ENCODE measurements around the gene LSM3. TPM values are rescaled to one million over a fixed set of nuclear protein-coding genes. Genes with fewer than 3 reads are reported as not detected.

Gene LSM3
- total RNA-seq, 1 experiment from 2014 or later: 17.7 TPM

GRCh38 chr3:14143271-14144225, 35.1 kb upstream of the LSM3 start:
- H3K4me3 Mint-ChIP-seq (ENCODE audit: low read depth, unreplicated experiment): no peak overlapping the region
- H3K4me1 Mint-ChIP-seq (ENCODE audit: low read depth, unreplicated experiment): peaks cover 17% of the 10 kb centered on the region
- no TSS peak for BruUV-seq (replicated peaks)
- CTCF ChIA-PET: interaction anchor here (0.5 to 2.0 kb wide), 3 partner anchors 18 to 263 kb away, joined by 5 to 8 read pairs (median 8); partner anchors contain the start of genes CHCHD4 and TMEM43
- no peak for TF ChIP-seq CTCF (IDR thresholded peaks at IDR 0.05; ENCODE audit: unreplicated experiment)
- H3K36me3 Mint-ChIP-seq (ENCODE audit: insufficient read depth, unreplicated experiment): peaks cover 51% of the 10 kb centered on the region
- H3K27ac Mint-ChIP-seq (ENCODE audit: unreplicated experiment): peak overlapping the region; percentile 94
- peak; percentile 34 for DNase-seq
- intact Hi-C loops (cut with micrococcal nuclease; ENCODE audit: unreplicated experiment): loop anchor here (2.0 kb wide), 1 partner anchor 35 kb away; the partner anchor contains the start of genes LSM3 and XPC
- no peaks in the 10 kb centered on the region for H3K27me3 Mint-ChIP-seq (ENCODE audit: unreplicated experiment)
- H3K9me3 Mint-ChIP-seq (ENCODE audit: low read depth, unreplicated experiment): no peaks in the 10 kb centered on the region

GRCh38 chr3:14144423-14145075, 34.1 kb upstream of the LSM3 start:
- H3K27me3 Mint-ChIP-seq (ENCODE audit: unreplicated experiment): no peaks in the 10 kb centered on the region
- no peaks in the 10 kb centered on the region for H3K9me3 Mint-ChIP-seq (ENCODE audit: low read depth, unreplicated experiment)
- intact Hi-C loops (cut with micrococcal nuclease; ENCODE audit: unreplicated experiment): loop anchor here (2.0 kb wide), 1 partner anchor 34 kb away; the partner anchor contains the start of genes LSM3 and XPC
- DNase-seq: peak; percentile 74
- H3K27ac Mint-ChIP-seq (ENCODE audit: unreplicated experiment): peak overlapping the region; percentile 94
- BruUV-seq (replicated peaks): no TSS peak
- H3K36me3 Mint-ChIP-seq (ENCODE audit: insufficient read depth, unreplicated experiment): peaks cover 47% of the 10 kb centered on the region
- TF ChIP-seq CTCF (IDR thresholded peaks at IDR 0.05; ENCODE audit: unreplicated experiment): no peak
- CTCF ChIA-PET: interaction anchor here (0.7 to 2.0 kb wide), 4 partner anchors 19 to 248 kb away, joined by 3 to 8 read pairs (median 6); partner anchors contain the start of genes CHCHD4 and TMEM43
- H3K4me1 Mint-ChIP-seq (ENCODE audit: low read depth, unreplicated experiment): peaks cover 17% of the 10 kb centered on the region
- peak overlapping the region; percentile 27 for H3K4me3 Mint-ChIP-seq (ENCODE audit: low read depth, unreplicated experiment)

GRCh38 chr3:14145236-14145635, 33.4 kb upstream of the LSM3 start:
- CTCF ChIA-PET: interaction anchor here (0.7 to 2.0 kb wide), 3 partner anchors 30 to 249 kb away, joined by 3 to 8 read pairs (median 3); no protein-coding TSS in a partner anchor
- Mint-ChIP-seq H3K27ac (ENCODE audit: unreplicated experiment) (peak overlapping the region; percentile 94), H3K4me3 (ENCODE audit: low read depth, unreplicated experiment) (no peak overlapping the region), H3K4me1 (ENCODE audit: low read depth, unreplicated experiment) (peaks cover 17% of the 10 kb centered on the region), H3K27me3 (ENCODE audit: unreplicated experiment) (no peaks in the 10 kb centered on the region), H3K9me3 (ENCODE audit: low read depth, unreplicated experiment) (no peaks in the 10 kb centered on the region), H3K36me3 (ENCODE audit: insufficient read depth, unreplicated experiment) (peaks cover 47% of the 10 kb centered on the region)
- no TSS peak for BruUV-seq (replicated peaks)
- intact Hi-C loops (cut with micrococcal nuclease; ENCODE audit: unreplicated experiment): loop anchor here (2.0 kb wide), 1 partner anchor 34 kb away; the partner anchor contains the start of genes LSM3 and XPC
- DNase-seq: no peak
- TF ChIP-seq CTCF (IDR thresholded peaks at IDR 0.05; ENCODE audit: unreplicated experiment): no peak

GRCh38 chr3:14145670-14146380, 32.8 kb upstream of the LSM3 start:
- CTCF ChIA-PET: interaction anchor here (2.0 kb wide), 1 partner anchor 250 kb away, joined by 8 read pairs; no protein-coding TSS in a partner anchor
- H3K9me3 Mint-ChIP-seq (ENCODE audit: low read depth, unreplicated experiment): no peaks in the 10 kb centered on the region
- no peak overlapping the region for H3K4me3 Mint-ChIP-seq (ENCODE audit: low read depth, unreplicated experiment)
- no peak for TF ChIP-seq CTCF (IDR thresholded peaks at IDR 0.05; ENCODE audit: unreplicated experiment)
- H3K36me3 Mint-ChIP-seq (ENCODE audit: insufficient read depth, unreplicated experiment): peaks cover 53% of the 10 kb centered on the region
- no peaks in the 10 kb centered on the region for H3K27me3 Mint-ChIP-seq (ENCODE audit: unreplicated experiment)
- DNase-seq: no peak
- no TSS peak for BruUV-seq (replicated peaks)
- H3K4me1 Mint-ChIP-seq (ENCODE audit: low read depth, unreplicated experiment): peaks cover 17% of the 10 kb centered on the region
- intact Hi-C loops (cut with micrococcal nuclease; ENCODE audit: unreplicated experiment): loop anchor here (2.0 kb wide), 1 partner anchor 33 kb away; the partner anchor contains the start of genes LSM3 and XPC
- no peak overlapping the region for H3K27ac Mint-ChIP-seq (ENCODE audit: unreplicated experiment)

Measured in Calu3 (cell line).